MM.1S (cell line): ENCODE results near the gene FZR1.
"Not testable (repeated sequence)": the region's sequence is repeated elsewhere in the genome, so short reads cannot be mapped to it uniquely, and the experiment has no call there.

Source experiments
- DNase-seq: peaks from one replicate; pipeline ENCODE4 v3.0.0-alpha.2; 2015
- H2AFZ ChIP-seq: fragments of 300-600 bp; sonication (generic); 2 replicates; pipeline ENCODE4 v1.6.0; 2016; ENCODE audit warnings: antibody characterized with exemption, low read length
- H3F3A ChIP-seq: fragments of 300-600 bp; sonication (generic); 2 replicates; pipeline ENCODE4 v1.6.1; 2016; ENCODE audit warnings: mild to moderate bottlenecking, antibody characterized with exemption, low read length, moderate library complexity, mixed read lengths; ENCODE audit not compliant: insufficient read depth
- H3K27ac ChIP-seq: fragments of 300-600 bp; sonication (generic); 2 replicates; pipeline ENCODE4 v1.5.1; 2016; ENCODE audit warnings: mild to moderate bottlenecking, low read length
- H3K27me3 ChIP-seq: fragments of 300-600 bp; sonication (generic); replicated peaks from 2 replicates; pipeline ENCODE4 v1.6.0; 2016; ENCODE audit warnings: low read length; ENCODE audit not compliant: insufficient read depth
- H3K36me3 ChIP-seq: fragments of 300-600 bp; sonication (generic); replicated peaks from 2 replicates; pipeline ENCODE4 v1.6.1; 2016; ENCODE audit warnings: mild to moderate bottlenecking, low read length, mixed read lengths; ENCODE audit not compliant: insufficient read depth
- H3K4me1 ChIP-seq: fragments of 300-600 bp; sonication (generic); 2 replicates; pipeline ENCODE4 v1.6.1; 2016; ENCODE audit warnings: low read length, mixed read lengths
- H3K4me2 ChIP-seq: fragments of 300-600 bp; sonication (generic); 2 replicates; pipeline ENCODE4 v1.6.0; 2016; ENCODE audit warnings: low read depth, low read length
- H3K4me3 ChIP-seq: fragments of 300-600 bp; sonication (generic); 2 replicates; pipeline ENCODE4 v1.5.1; 2016; ENCODE audit warnings: low read length, mixed read lengths
- H3K79me2 ChIP-seq: fragments of 300-600 bp; sonication (generic); 2 replicates; pipeline ENCODE4 v1.6.1; 2016; ENCODE audit warnings: mixed run types, low read length, mixed read lengths
- H3K9ac ChIP-seq: fragments of 300-600 bp; sonication (generic); 2 replicates; pipeline ENCODE4 v1.6.1; 2016; ENCODE audit warnings: low read length, mixed read lengths
- H3K9me2 ChIP-seq: fragments of 300-600 bp; sonication (generic); replicated peaks from 2 replicates; pipeline ENCODE4 v1.6.1; 2016; ENCODE audit warnings: mild to moderate bottlenecking, low read length, mixed read lengths; ENCODE audit not compliant: insufficient read depth
- H3K9me3 ChIP-seq: fragments of 300-600 bp; sonication (generic); replicated peaks from 2 replicates; pipeline ENCODE4 v1.6.1; 2016; ENCODE audit warnings: mild to moderate bottlenecking, low read length, mixed read lengths; ENCODE audit not compliant: insufficient read depth
- H4K20me1 ChIP-seq: fragments of 300-600 bp; sonication (generic); 2 replicates; pipeline ENCODE4 v1.6.1; 2016; ENCODE audit warnings: mild to moderate bottlenecking, low read length, moderate library complexity, mixed read lengths; ENCODE audit not compliant: insufficient read depth
- CTCF ChIP-seq: fragments of 300-600 bp; sonication (generic); IDR thresholded peaks from 2 replicates; pipeline ENCODE4 v1.5.1; 2016; ENCODE audit warnings: antibody characterized with exemption, low read length, mixed read lengths
- EZH2 ChIP-seq: fragments of 300-600 bp; sonication (generic); optimal IDR thresholded peaks from 2 replicates; pipeline ENCODE3; 2017; ENCODE audit warnings: low read depth, mild to moderate bottlenecking, antibody characterized with exemption, low read length, mixed read lengths
- EZH2phosphoT487 ChIP-seq: fragments of 300-600 bp; sonication (generic); IDR thresholded peaks from 2 replicates; pipeline ENCODE4 v1.6.1; 2018; ENCODE audit warnings: antibody characterized with exemption, low read length

FZR1 gene

GRCh38 chr19:3557461-3558248 is 51.5 kb downstream of the FZR1 start, which contains the start of gene MFSD12:
MFSD12 (minus strand) TSS chr19:3557586; CDS start chr19:3557403, 183 bp downstream.
- Histone ChIP-seq H3K27ac (no peak within 1 kb of the TSS), H3K9ac (peak within 1 kb of the TSS; percentile 60; the same call in 1 of the 2 replicates)
- TF ChIP-seq CTCF (no peak), EZH2phosphoT487 (no peak), EZH2 (no peak)

GRCh38 chr19:3563709-3564524 is 57.8 kb downstream of the FZR1 start:
- Histone ChIP-seq H3K79me2 (no peaks in the 10 kb centered on the region), H3K4me1 (no peaks in the 10 kb centered on the region), H3K4me2 (no peak overlapping the region), H3K9me2 (no peaks in the 10 kb centered on the region), H3K36me3 (no peaks in the 10 kb centered on the region), H4K20me1 (no peaks in the 10 kb centered on the region), H3K27ac (no peak overlapping the region), H2AFZ (no peak overlapping the region), H3K9ac (no peak overlapping the region), H3K4me3 (no peak overlapping the region), H3F3A (no peaks in the 10 kb centered on the region), H3K27me3 (peaks cover 72% of the 10 kb centered on the region), H3K9me3 (no peaks in the 10 kb centered on the region)
- TF ChIP-seq EZH2, result no peak
- TF ChIP-seq CTCF, result no peak
- no peak for TF ChIP-seq EZH2phosphoT487
- DNase-seq, result no peak

More at GRCh38 chr19:3557461-3558248, 51.5 kb downstream of the FZR1 start, which contains the start of gene MFSD12:
- Histone ChIP-seq H2AFZ (peak within 1 kb of the TSS; percentile 97), H3K4me2 (peak within 1 kb of the TSS; percentile 97), H3K4me1 (peaks cover 13% of the 10 kb centered on the region; the same call in 1 of the 2 replicates), H3F3A (no peaks in the 10 kb centered on the region), H4K20me1 (no peaks in the 10 kb centered on the region), H3K4me3 (peak within 1 kb of the TSS; percentile 83), H3K27me3 (peaks cover 27% of the 10 kb centered on the region), H3K9me2 (no peaks in the 10 kb centered on the region), H3K36me3 (no peaks in the 10 kb centered on the region), H3K9me3 (no peaks in the 10 kb centered on the region), H3K79me2 (peaks cover 28% of the 10 kb centered on the region)
- peak; percentile 97 for DNase-seq

GRCh38 chr19:3565139-3565538 is 59.0 kb downstream of the FZR1 start:
- Histone ChIP-seq H3K9me2 (no peaks in the 10 kb centered on the region), H3F3A (no peaks in the 10 kb centered on the region), H4K20me1 (no peaks in the 10 kb centered on the region), H3K4me1 (no peaks in the 10 kb centered on the region), H3K79me2 (no peaks in the 10 kb centered on the region), H3K4me3 (no peak overlapping the region), H3K36me3 (no peaks in the 10 kb centered on the region), H2AFZ (no peak overlapping the region), H3K9ac (no peak overlapping the region), H3K9me3 (no peaks in the 10 kb centered on the region), H3K27ac (no peak overlapping the region), H3K4me2 (no peak overlapping the region), H3K27me3 (peaks cover 72% of the 10 kb centered on the region)
- TF ChIP-seq EZH2phosphoT487 (no peak), EZH2 (no peak), CTCF (no peak)
- DNase-seq, result no peak

GRCh38 chr19:3570042-3570441 is 63.9 kb downstream of the FZR1 start:
- not testable (repeated sequence) for H3K9me2 ChIP-seq, H2AFZ ChIP-seq, H3K4me2 ChIP-seq, H3K4me1 ChIP-seq, H3K4me3 ChIP-seq, H4K20me1 ChIP-seq, DNase-seq, H3K36me3 ChIP-seq, H3K9ac ChIP-seq, H3F3A ChIP-seq, H3K27ac ChIP-seq, H3K9me3 ChIP-seq, H3K79me2 ChIP-seq
- peaks cover 31% of the 10 kb centered on the region for H3K27me3 ChIP-seq
